Transverse colon (tissue), 4 donors: Measurements from ENCODE around the gene IL23A.

Source experiments
- CTCF ChIP-seq, 5 experiments: fragments of 200-600 bp in 3 of 5; fragments of 450-650 bp in 2 of 5; sonication (generic) in 3 of 5; IDR thresholded peaks; 1 replicate in 2 of 5; 2 replicates in 3 of 5; pipeline ENCODE4 v1.5.1; 2016 to 2017; ENCODE audit warnings: antibody characterized with exemption in 5 of 5, inconsistent platforms in 3 of 5, mild to moderate bottlenecking in 2 of 5, moderate library complexity in 1 of 5
- POLR2A ChIP-seq: fragments of 450-650 bp; IDR thresholded peaks from one replicate; pipeline ENCODE4 v1.6.1; 2016; ENCODE audit warnings: antibody characterized with exemption, mild to moderate bottlenecking, moderate library complexity
- POLR2AphosphoS5 ChIP-seq, 3 donors: sonication (generic); formaldehyde crosslinking; IDR thresholded peaks; one replicate each; pipeline ENCODE4 v1.6.1; 2016; ENCODE audit warnings: antibody characterized with exemption in 3 of 3

GRCh38 chr12:56298828-56299227 is 39.9 kb upstream of the IL23A start:
- TF ChIP-seq CTCF (IDR thresholded peaks at IDR 0.05): no peak
- no peak for TF ChIP-seq POLR2A
- TF ChIP-seq POLR2AphosphoS5 (IDR thresholded peaks at IDR 0.05): no peak
